Endometrial microvascular endothelial cells (primary cell): ENCODE measurements around the gene GYS1. TPM values are rescaled to one million over a fixed set of nuclear protein-coding genes. Genes with fewer than 3 reads are reported as not detected.
"Not testable (repeated sequence)": the region's sequence is repeated elsewhere in the genome, so short reads cannot be mapped to it uniquely, and the experiment has no call there.

Experiments used
- in situ Hi-C: cut with HindIII; loops from 2 replicates; pipeline ENCODE4 v1.10.0; 2017; ENCODE audit warnings: low sequenced_read_pairs, low pct_unique_long_range_greater_than_20kb; ENCODE audit errors: inconsistent ontology term
- total RNA-seq: library from RNA; depleted of rRNA; stranded (reverse); fragments of >200 nt; gene quantifications from one replicate; pipeline ENCODE4 v1.2.3, GENCODE V29; 2015; ENCODE audit errors: inconsistent ontology term

GYS1 gene
- total RNA-seq, 1 donor from 2014 or later: 45.1 TPM

- in situ Hi-C loops: no loop called here
These were observed 26.3 kb upstream of the GYS1 start for GRCh38 chr19:49019242-49019932.

- in situ Hi-C loops: not testable (repeated sequence)
These were observed 25.5 kb upstream of the GYS1 start for GRCh38 chr19:49018388-49019241.

GRCh38 chr19:49017666-49018351 is 24.7 kb upstream of the GYS1 start:
- in situ Hi-C loops: no loop called here

- in situ Hi-C loops: no loop called here
These were observed 24.0 kb upstream of the GYS1 start, which contains the start of gene LHB for GRCh38 chr19:49017041-49017665. Gene LHB, minus strand, starts transcription at chr19:49017091. Its CDS starts 10 bp downstream, at chr19:49017081.

- in situ Hi-C loops: no loop called here
These were observed 23.1 kb upstream of the GYS1 start for GRCh38 chr19:49016067-49016839.

- in situ Hi-C loops: no loop called here
These were observed 21.8 kb upstream of the GYS1 start for GRCh38 chr19:49014870-49015255.

GRCh38 chr19:49014123-49014869 is 21.2 kb upstream of the GYS1 start:
- in situ Hi-C loops: no loop called here

- in situ Hi-C loops: no loop called here
These were observed 18.1 kb upstream of the GYS1 start for GRCh38 chr19:49011194-49011593.

- in situ Hi-C loops: no loop called here
These were observed 17.3 kb upstream of the GYS1 start for GRCh38 chr19:49010453-49010852.

- in situ Hi-C loops: no loop called here
These were observed 16.7 kb upstream of the GYS1 start for GRCh38 chr19:49009828-49010227.

- in situ Hi-C loops: no loop called here
These were observed 13.8 kb upstream of the GYS1 start for GRCh38 chr19:49006905-49007304.

GRCh38 chr19:49004964-49005614 is 12.0 kb upstream of the GYS1 start:
- in situ Hi-C loops: no loop called here

GRCh38 chr19:49004133-49004532 is 11.0 kb upstream of the GYS1 start:
- in situ Hi-C loops: no loop called here

GRCh38 chr19:48999481-49000325 is 6.6 kb upstream of the GYS1 start:
- in situ Hi-C loops: loop anchor here (10.0 kb wide), 1 partner anchor 205 kb away; no protein-coding TSS in a partner anchor

GRCh38 chr19:48997972-48998371 is 4.9 kb upstream of the GYS1 start:
- in situ Hi-C loops: loop anchor here (10.0 kb wide), 1 partner anchor 203 kb away; no protein-coding TSS in a partner anchor

- in situ Hi-C loops: loop anchor here (10.0 kb wide), 1 partner anchor 199 kb away; no protein-coding TSS in a partner anchor
These were observed 902 bp upstream of the GYS1 start for GRCh38 chr19:48994035-48994386.
